Cardiac ventricle fibroblast (primary cell): ENCODE data around the gene MAN2A2. TPM values are rescaled to one million over a fixed set of nuclear protein-coding genes. Genes with fewer than 3 reads are reported as not detected.

Source experiments
- total RNA-seq: library from RNA; depleted of rRNA; stranded (reverse); fragments of >200 nt; gene quantifications from 2 replicates; pipeline ENCODE4 v1.2.3, GENCODE V29; 2015

Gene MAN2A2
- total RNA-seq: 8.2 and 10.9 TPM in 2 replicates

GRCh38 chr15:90902840-90903732 is at the start of gene MAN2A2:
MAN2A2 (plus strand) TSS chr15:90903302; CDS start chr15:90904208, 906 bp downstream.

GRCh38 chr15:90868261-90868689 is 34.8 kb upstream of the MAN2A2 start, which contains the start of gene FURIN:
FURIN (plus strand) TSS chr15:90868588; CDS start chr15:90875741, 7,153 bp downstream.

GRCh38 chr15:90883976-90884718 is 19.0 kb upstream of the MAN2A2 start, which contains the start of gene FES:
FES (plus strand) TSS chr15:90884504; CDS start chr15:90885046, 542 bp downstream.

GRCh38 chr15:90931828-90932659 is 28.9 kb downstream of the MAN2A2 start, which contains the start of gene HDDC3:
HDDC3 (minus strand) TSS chr15:90932549; CDS start chr15:90932540, 9 bp downstream.

GRCh38 chr15:90934949-90935751 is 32.0 kb downstream of the MAN2A2 start, which contains the start of gene UNC45A:
UNC45A (plus strand) TSS chr15:90935285; CDS start chr15:90935325, 40 bp downstream.

GRCh38 chr15:90954712-90955623 is 51.9 kb downstream of the MAN2A2 start, which contains the start of gene RCCD1:
RCCD1 (plus strand) TSS chr15:90954884; CDS start chr15:90956735, 1,851 bp downstream.

Other genes with a start within 250 kb of the MAN2A2 start
- 0.64 and 2.4 TPM in 2 replicates for gene BLM, start 186.0 kb upstream of the MAN2A2 start, total RNA-seq
- gene FURIN, start 34.7 kb upstream of the MAN2A2 start, total RNA-seq: 34.9 and 38.6 TPM in 2 replicates
- 21.8 and 32.7 TPM in 2 replicates for gene FES, start 18.8 kb upstream of the MAN2A2 start, total RNA-seq
- 9.4 and 15.7 TPM in 2 replicates for gene HDDC3, start 29.2 kb downstream of the MAN2A2 start, total RNA-seq
- gene UNC45A, start 32.0 kb downstream of the MAN2A2 start, total RNA-seq: 53.8 and 56.3 TPM in 2 replicates
- gene RCCD1, start 51.6 kb downstream of the MAN2A2 start, total RNA-seq: 8.9 and 9.1 TPM in 2 replicates
- 8.7 and 18.5 TPM in 2 replicates for gene PRC1, start 91.2 kb downstream of the MAN2A2 start, total RNA-seq
- gene VPS33B, start 119.3 kb downstream of the MAN2A2 start, total RNA-seq: 5.6 and 26.9 TPM in 2 replicates
- 0.87 and 0.93 TPM in 2 replicates for gene SV2B, start 197.0 kb downstream of the MAN2A2 start, total RNA-seq